GM12878 (cell line): Measurements from ENCODE around the gene NT5E. TPM values are rescaled to one million over a fixed set of nuclear protein-coding genes. Genes with fewer than 3 reads are reported as not detected.

Experiments
- ATAC-seq: fragments of 200-7000 bp; cut with Tn5 transposase; 3 replicates; pipeline ENCODE4 v1.9.1; 2020; ENCODE audit warnings: mild to moderate bottlenecking, moderate library complexity
- BruUV-seq: library from RNA; stranded (reverse); fragments of 400-500 nt; replicated peaks from 2 replicates; lab custom pipeline; 2021; lab: Mats Ljungman, UMichigan
- CTCF ChIA-PET: fragments of 300-600 bp; sonication (Branson Sonifier 250); formaldehyde crosslinking; extraction: SDS; loops from one replicate; lab custom pipeline; 2021; ENCODE audit warnings: inconsistent platforms; lab: Yijun Ruan, JAX
- POLR2A ChIA-PET: fragments of 350-600 bp; formaldehyde crosslinking; extraction: SDS; loops from one replicate; lab custom pipeline; 2021; ENCODE audit warnings: inconsistent platforms; lab: Charles Lee
- RAD21 ChIA-PET: fragments of 300-600 bp; sonication (Branson Sonifier 250); formaldehyde crosslinking; loops from one replicate; lab custom pipeline; 2023; ENCODE audit warnings: antibody characterized with exemption; ENCODE audit not compliant: unreplicated experiment; lab: Charles Lee
- SMC1A ChIA-PET: fragments of 300-600 bp; sonication (Branson Sonifier 250); formaldehyde crosslinking; loops from one replicate; lab custom pipeline; 2023; ENCODE audit not compliant: unreplicated experiment, uncharacterized antibody; lab: Charles Lee
- DNase-seq: peaks from one replicate; pipeline ENCODE4 v3.0.0-alpha.2; 2011; ENCODE audit warnings: low read depth, low spot score
- FAIRE-seq: peaks from 3 replicates; lab custom pipeline; 2011; peaks lifted over from hg19 to GRCh38; lab: Jason Lieb, UNC
- H2AFZ ChIP-seq: 2 replicates; pipeline ENCODE4 v1.6.0; 2011; ENCODE audit warnings: low read depth, low read length, control low read depth; ENCODE audit not compliant: control insufficient read depth
- H3K27ac ChIP-seq: 2 replicates; pipeline ENCODE4 v1.5.1; 2011; ENCODE audit warnings: control low read depth; ENCODE audit not compliant: control insufficient read depth, insufficient read depth
- H3K27me3 ChIP-seq, 2 experiments: replicated peaks in 1 of 2; 2 replicates each; pipeline versions ENCODE4 v1.6.0 to v1.6.1; 2011; ENCODE audit warnings: low read length in 1 of 2; ENCODE audit not compliant: control insufficient read depth in 2 of 2, insufficient read depth in 2 of 2
- H3K36me3 ChIP-seq, 2 experiments: 2 replicates each; pipeline ENCODE4 v1.5.1; 2011; ENCODE audit warnings: low read length in 1 of 2; ENCODE audit not compliant: control insufficient read depth in 2 of 2, insufficient read depth in 2 of 2
- H3K4me1 ChIP-seq: 2 replicates; pipeline ENCODE4 v1.6.1; 2011; ENCODE audit warnings: mild to moderate bottlenecking, low read length, moderate library complexity, mixed read lengths; ENCODE audit not compliant: control insufficient read depth, insufficient read depth
- H3K4me2 ChIP-seq: 2 replicates; pipeline ENCODE4 v1.6.0; 2011; ENCODE audit warnings: control low read depth; ENCODE audit not compliant: control insufficient read depth, insufficient read depth
- H3K4me3 ChIP-seq: fragments of 200-600 bp; sonication (generic); 2 replicates; pipeline ENCODE4 v1.5.1; 2016
- H3K79me2 ChIP-seq: 2 replicates; pipeline ENCODE4 v1.6.0; 2011; ENCODE audit warnings: low read length; ENCODE audit not compliant: control insufficient read depth, insufficient read depth
- H3K9ac ChIP-seq: 2 replicates; pipeline ENCODE4 v1.8.0; 2011; ENCODE audit warnings: low read length, control low read depth, mixed read lengths; ENCODE audit not compliant: control insufficient read depth, insufficient read depth
- H3K9me3 ChIP-seq: replicated peaks from 3 replicates; pipeline ENCODE4 v1.5.1; 2011; ENCODE audit warnings: mild to moderate bottlenecking, low read length; ENCODE audit not compliant: control insufficient read depth, insufficient read depth
- H4K20me1 ChIP-seq: 2 replicates; pipeline ENCODE4 v1.6.0; 2011; ENCODE audit not compliant: control insufficient read depth, insufficient read depth
- CBX3 ChIP-seq: fragments of 200-600 bp; sonication (generic); IDR thresholded peaks from 2 replicates; pipeline ENCODE4 v1.6.1; 2016; ENCODE audit warnings: low read depth, borderline replicate concordance
- CBX5 ChIP-seq: sonication (generic); IDR thresholded peaks from 2 replicates; pipeline ENCODE4 v1.6.1; 2016; ENCODE audit warnings: low read depth, moderate library complexity, mild to moderate bottlenecking, inconsistent platforms
- CHD1 ChIP-seq: IDR thresholded peaks from 2 replicates; pipeline ENCODE4 v1.6.1; 2012; ENCODE audit warnings: low read depth, low read length, improper control_type of control experiment
- EP300 ChIP-seq, 2 experiments: fragments of 150-350 bp in 1 of 2; IDR thresholded peaks; 2 replicates each; pipeline ENCODE4 v1.6.1; 2011 to 2012; ENCODE audit warnings: low read depth in 2 of 2, low read length in 2 of 2, borderline replicate concordance in 1 of 2, improper control_type of control experiment in 1 of 2, inconsistent platforms in 1 of 2; ENCODE audit not compliant: control insufficient read depth in 1 of 2
- KLF5 ChIP-seq: fragments of 450-650 bp; IDR thresholded peaks from 2 replicates; pipeline ENCODE4 v1.6.1; 2014; ENCODE audit warnings: mild to moderate bottlenecking; ENCODE audit not compliant: partially characterized antibody
- MTA3 ChIP-seq: IDR thresholded peaks from 2 replicates; pipeline ENCODE4 v1.6.1; 2012; ENCODE audit warnings: low read length, inconsistent platforms, borderline replicate concordance
- NFIC ChIP-seq: IDR thresholded peaks from 2 replicates; pipeline ENCODE4 v1.6.1; 2012; ENCODE audit warnings: low read depth, mild to moderate bottlenecking, inconsistent platforms, low read length, moderate library complexity
- SMC3 ChIP-seq: IDR thresholded peaks from 2 replicates; pipeline ENCODE4 v1.6.1; 2011; ENCODE audit warnings: low read length, improper control_type of control experiment, borderline replicate concordance
- WGBS: methylation state at CpG from one replicate; pipeline ENCODE4 v1.1.6; 2016; ENCODE audit warnings: low lambda C conversion rate; ENCODE audit not compliant: insufficient replicate concordance, insufficient coverage; ENCODE audit errors: missing lambda C conversion rate; 5-methylcytosine and 5-hydroxymethylcytosine counted together
- in situ Hi-C: fragments of 300-500 bp; cut with MboI; formaldehyde crosslinking; loops from 9 replicates; pipeline ENCODE4 v1.14.3; 2018; ENCODE audit warnings: mixed read lengths
- intact Hi-C: fragments of 100-400 bp; cut with micrococcal nuclease; formaldehyde crosslinking; loops from one replicate; pipeline ENCODE4 v1.14.2; 2022; ENCODE audit not compliant: unreplicated experiment
- polyA plus RNA-seq, 11 experiments: library from polyadenylated mRNA; depleted of rRNA in 4 of 11; unstranded in 6 of 11; stranded (reverse) in 5 of 11; fragments of >200 nt; fragmentation: Nextera tagmentation in 4 of 11; fragmentation: Illumina TruSeq in 1 of 11; extraction: Ambion mirVana in 4 of 11; extraction: Trizol in 1 of 11; gene quantifications; 1 replicate in 1 of 11; 2 replicates in 10 of 11; pipeline versions ENCODE4 v1.2.1 to v1.2.3, GENCODE V29; 2011 to 2016; ENCODE audit warnings: inconsistent platforms in 2 of 11, missing spikeins in 2 of 11, low read depth in 1 of 11
- total RNA-seq, 4 experiments: library from RNA; depleted of rRNA in 3 of 4; stranded (reverse); fragments of >200 nt in 3 of 4; fragmentation: Illumina TruSeq in 1 of 4; extraction: Trizol in 1 of 4; gene quantifications; 2 replicates each; pipeline versions ENCODE4 v1.2.1 to v1.2.3, GENCODE V29; 2013 to 2021
- TF ChIP-seq, protein P1 (sequence below): fragments of 450-650 bp; formaldehyde crosslinking; IDR thresholded peaks from 2 replicates; pipeline ENCODE4 v1.4.0; 2022; ENCODE audit warnings: mild to moderate bottlenecking, moderate library complexity
- TF ChIP-seq, protein P2 (sequence below): fragments of 150-350 bp; IDR thresholded peaks from 2 replicates; pipeline ENCODE4 v1.6.1; 2014; ENCODE audit warnings: mild to moderate bottlenecking, low read depth, low read length
- TF ChIP-seq, protein P3 (sequence below): IDR thresholded peaks from 2 replicates; pipeline ENCODE4 v1.6.1; 2012; ENCODE audit warnings: mild to moderate bottlenecking, low read depth, low read length
- TF ChIP-seq, protein P4 (sequence below): fragments of 450-650 bp; IDR thresholded peaks from 2 replicates; pipeline ENCODE4 v1.6.1; 2018; ENCODE audit warnings: borderline replicate concordance, mild to moderate bottlenecking; ENCODE audit not compliant: partially characterized antibody

NT5E gene
- total and polyA plus RNA-seq, 10 of the 15 experiments (the other 5 are each of a cell fraction or from before 2014, with no cell fraction given): 1.9 to 9.7 (median 7.3) TPM

DNA sequence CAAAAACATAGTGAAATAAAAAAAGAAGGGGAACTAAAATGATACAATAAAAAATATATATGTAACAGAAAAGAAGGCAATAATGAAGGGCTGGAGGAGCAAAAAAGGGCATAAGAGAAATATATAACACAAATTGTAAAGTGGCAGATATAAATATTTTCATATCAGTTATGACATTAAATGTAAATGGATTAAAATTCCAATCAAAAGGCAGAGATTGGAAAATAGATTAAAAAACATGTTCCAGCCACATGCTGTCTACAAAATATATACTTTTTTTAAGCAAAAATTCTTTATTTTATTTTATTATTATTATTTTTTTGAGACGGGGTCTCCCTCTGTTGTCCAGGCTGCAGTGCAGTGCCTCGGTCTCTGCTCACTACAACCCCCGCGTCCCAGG is 23.9 kb upstream of the NT5E start:
- no peak overlapping the region for H3K4me2 ChIP-seq
- DNase-seq (no peak), ATAC-seq (no peak), FAIRE-seq (no peak)
- WGBS: 95% methylated on average over 4 of the region's 4 CpGs
- H2AFZ ChIP-seq: no peak overlapping the region
- no peaks in the 10 kb centered on the region for H3K4me1 ChIP-seq
- no TSS peak for BruUV-seq
- intact Hi-C loops: no loop called here
- H3K27ac ChIP-seq: no peak overlapping the region
- in situ Hi-C loops: no loop called here
- RAD21 ChIA-PET: no interaction called here
- no peaks in the 10 kb centered on the region for H3K79me2 ChIP-seq
- no peak overlapping the region for H3K4me3 ChIP-seq
- H3K27me3 ChIP-seq: no peaks in the 10 kb centered on the region
- POLR2A ChIA-PET: no interaction called here
- CTCF ChIA-PET: no interaction called here
- peaks cover 3% of the 10 kb centered on the region for H3K9me3 ChIP-seq
- no peaks in the 10 kb centered on the region for H4K20me1 ChIP-seq
- H3K36me3 ChIP-seq: no peaks in the 10 kb centered on the region
- H3K9ac ChIP-seq: no peak overlapping the region
- SMC1A ChIA-PET: interaction anchor here (1.3 kb wide), 1 partner anchor 25 kb away, joined by 3 read pairs; no protein-coding TSS in a partner anchor
- TF ChIP-seq EP300 (IDR thresholded peaks at IDR 0.05; ENCODE audit: borderline replicate concordance in 1 of 2, control insufficient read depth in 1 of 2, low read depth in 2 of 2, low read length in 2 of 2): no peak
- no peak for TF ChIP-seq KLF5
- TF ChIP-seq NFIC: no peak
- TF ChIP-seq CBX3: no peak
- TF ChIP-seq, protein P1, sequence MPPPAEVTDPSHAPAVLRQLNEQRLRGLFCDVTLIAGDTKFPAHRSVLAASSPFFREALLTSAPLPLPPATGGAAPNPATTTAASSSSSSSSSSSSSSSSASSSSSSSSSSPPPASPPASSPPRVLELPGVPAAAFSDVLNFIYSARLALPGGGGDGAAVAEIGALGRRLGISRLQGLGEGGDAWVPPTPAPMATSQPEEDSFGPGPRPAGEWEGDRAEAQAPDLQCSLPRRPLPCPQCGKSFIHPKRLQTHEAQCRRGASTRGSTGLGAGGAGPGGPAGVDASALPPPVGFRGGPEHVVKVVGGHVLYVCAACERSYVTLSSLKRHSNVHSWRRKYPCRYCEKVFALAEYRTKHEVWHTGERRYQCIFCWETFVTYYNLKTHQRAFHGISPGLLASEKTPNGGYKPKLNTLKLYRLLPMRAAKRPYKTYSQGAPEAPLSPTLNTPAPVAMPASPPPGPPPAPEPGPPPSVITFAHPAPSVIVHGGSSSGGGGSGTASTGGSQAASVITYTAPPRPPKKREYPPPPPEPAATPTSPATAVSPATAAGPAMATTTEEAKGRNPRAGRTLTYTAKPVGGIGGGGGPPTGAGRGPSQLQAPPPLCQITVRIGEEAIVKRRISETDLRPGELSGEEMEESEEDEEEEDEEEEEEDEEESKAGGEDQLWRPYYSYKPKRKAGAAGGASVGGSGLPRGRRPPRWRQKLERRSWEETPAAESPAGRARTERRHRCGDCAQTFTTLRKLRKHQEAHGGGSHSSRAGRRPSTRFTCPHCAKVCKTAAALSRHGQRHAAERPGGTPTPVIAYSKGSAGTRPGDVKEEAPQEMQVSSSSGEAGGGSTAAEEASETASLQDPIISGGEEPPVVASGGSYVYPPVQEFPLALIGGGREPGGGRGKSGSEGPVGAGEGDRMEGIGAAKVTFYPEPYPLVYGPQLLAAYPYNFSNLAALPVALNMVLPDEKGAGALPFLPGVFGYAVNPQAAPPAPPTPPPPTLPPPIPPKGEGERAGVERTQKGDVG (CRISPR knock-in tag): no peak
- TF ChIP-seq MTA3: no peak
- TF ChIP-seq, protein P2, sequence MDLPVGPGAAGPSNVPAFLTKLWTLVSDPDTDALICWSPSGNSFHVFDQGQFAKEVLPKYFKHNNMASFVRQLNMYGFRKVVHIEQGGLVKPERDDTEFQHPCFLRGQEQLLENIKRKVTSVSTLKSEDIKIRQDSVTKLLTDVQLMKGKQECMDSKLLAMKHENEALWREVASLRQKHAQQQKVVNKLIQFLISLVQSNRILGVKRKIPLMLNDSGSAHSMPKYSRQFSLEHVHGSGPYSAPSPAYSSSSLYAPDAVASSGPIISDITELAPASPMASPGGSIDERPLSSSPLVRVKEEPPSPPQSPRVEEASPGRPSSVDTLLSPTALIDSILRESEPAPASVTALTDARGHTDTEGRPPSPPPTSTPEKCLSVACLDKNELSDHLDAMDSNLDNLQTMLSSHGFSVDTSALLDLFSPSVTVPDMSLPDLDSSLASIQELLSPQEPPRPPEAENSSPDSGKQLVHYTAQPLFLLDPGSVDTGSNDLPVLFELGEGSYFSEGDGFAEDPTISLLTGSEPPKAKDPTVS: no peak
- TF ChIP-seq, protein P3, sequence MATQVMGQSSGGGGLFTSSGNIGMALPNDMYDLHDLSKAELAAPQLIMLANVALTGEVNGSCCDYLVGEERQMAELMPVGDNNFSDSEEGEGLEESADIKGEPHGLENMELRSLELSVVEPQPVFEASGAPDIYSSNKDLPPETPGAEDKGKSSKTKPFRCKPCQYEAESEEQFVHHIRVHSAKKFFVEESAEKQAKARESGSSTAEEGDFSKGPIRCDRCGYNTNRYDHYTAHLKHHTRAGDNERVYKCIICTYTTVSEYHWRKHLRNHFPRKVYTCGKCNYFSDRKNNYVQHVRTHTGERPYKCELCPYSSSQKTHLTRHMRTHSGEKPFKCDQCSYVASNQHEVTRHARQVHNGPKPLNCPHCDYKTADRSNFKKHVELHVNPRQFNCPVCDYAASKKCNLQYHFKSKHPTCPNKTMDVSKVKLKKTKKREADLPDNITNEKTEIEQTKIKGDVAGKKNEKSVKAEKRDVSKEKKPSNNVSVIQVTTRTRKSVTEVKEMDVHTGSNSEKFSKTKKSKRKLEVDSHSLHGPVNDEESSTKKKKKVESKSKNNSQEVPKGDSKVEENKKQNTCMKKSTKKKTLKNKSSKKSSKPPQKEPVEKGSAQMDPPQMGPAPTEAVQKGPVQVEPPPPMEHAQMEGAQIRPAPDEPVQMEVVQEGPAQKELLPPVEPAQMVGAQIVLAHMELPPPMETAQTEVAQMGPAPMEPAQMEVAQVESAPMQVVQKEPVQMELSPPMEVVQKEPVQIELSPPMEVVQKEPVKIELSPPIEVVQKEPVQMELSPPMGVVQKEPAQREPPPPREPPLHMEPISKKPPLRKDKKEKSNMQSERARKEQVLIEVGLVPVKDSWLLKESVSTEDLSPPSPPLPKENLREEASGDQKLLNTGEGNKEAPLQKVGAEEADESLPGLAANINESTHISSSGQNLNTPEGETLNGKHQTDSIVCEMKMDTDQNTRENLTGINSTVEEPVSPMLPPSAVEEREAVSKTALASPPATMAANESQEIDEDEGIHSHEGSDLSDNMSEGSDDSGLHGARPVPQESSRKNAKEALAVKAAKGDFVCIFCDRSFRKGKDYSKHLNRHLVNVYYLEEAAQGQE: no peak
- TF ChIP-seq, protein P4, sequence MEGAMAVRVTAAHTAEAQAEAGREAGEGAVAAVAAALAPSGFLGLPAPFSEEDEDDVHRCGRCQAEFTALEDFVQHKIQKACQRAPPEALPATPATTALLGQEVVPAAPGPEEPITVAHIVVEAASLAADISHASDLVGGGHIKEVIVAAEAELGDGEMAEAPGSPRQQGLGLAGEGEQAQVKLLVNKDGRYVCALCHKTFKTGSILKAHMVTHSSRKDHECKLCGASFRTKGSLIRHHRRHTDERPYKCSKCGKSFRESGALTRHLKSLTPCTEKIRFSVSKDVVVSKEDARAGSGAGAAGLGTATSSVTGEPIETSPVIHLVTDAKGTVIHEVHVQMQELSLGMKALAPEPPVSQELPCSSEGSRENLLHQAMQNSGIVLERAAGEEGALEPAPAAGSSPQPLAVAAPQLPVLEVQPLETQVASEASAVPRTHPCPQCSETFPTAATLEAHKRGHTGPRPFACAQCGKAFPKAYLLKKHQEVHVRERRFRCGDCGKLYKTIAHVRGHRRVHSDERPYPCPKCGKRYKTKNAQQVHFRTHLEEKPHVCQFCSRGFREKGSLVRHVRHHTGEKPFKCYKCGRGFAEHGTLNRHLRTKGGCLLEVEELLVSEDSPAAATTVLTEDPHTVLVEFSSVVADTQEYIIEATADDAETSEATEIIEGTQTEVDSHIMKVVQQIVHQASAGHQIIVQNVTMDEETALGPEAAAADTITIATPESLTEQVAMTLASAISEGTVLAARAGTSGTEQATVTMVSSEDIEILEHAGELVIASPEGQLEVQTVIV: no peak
- no peak for TF ChIP-seq CHD1
- no peak for TF ChIP-seq CBX5
- no peak for TF ChIP-seq SMC3
